Measurements from ENCODE around the gene SPINK8.
"Not testable (repeated sequence)": the region's sequence is repeated elsewhere in the genome, so short reads cannot be mapped to it uniquely, and the experiment has no call there.

- not testable (repeated sequence) for TF ChIP-seq EZH2 (IDR thresholded peaks at IDR 0.05; ENCODE audit: insufficient read depth, poor library complexity, severe bottlenecking); EZH2phosphoT487 (IDR thresholded peaks at IDR 0.05; ENCODE audit: insufficient read depth, low read depth)
These were observed at the start of gene SPINK8 for GRCh38 chr3:48333346-48334245.
